ENCODE measurements around the gene MACROD2.

DNA sequence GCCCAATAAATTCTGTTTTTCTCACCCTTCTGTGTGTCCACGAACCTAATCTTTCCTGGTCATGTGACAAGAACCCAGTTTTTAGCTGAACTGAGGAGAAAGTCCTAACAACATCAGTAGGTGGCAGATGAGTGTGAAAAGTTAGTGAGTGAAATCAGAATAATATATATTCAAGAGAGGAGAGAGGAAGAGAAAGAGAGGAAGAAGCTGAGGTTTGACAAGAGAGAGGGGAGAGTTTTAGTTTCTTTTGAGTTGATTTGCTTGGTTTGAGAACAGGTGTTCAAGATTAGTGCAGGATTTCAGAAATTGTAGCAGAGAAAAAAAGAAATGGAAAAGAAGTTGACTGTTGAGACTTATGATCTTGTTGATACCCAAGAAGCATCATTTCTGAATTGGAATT, 1272.6 kb downstream of the MACROD2 start:
- TF ChIP-seq, protein P1, sequence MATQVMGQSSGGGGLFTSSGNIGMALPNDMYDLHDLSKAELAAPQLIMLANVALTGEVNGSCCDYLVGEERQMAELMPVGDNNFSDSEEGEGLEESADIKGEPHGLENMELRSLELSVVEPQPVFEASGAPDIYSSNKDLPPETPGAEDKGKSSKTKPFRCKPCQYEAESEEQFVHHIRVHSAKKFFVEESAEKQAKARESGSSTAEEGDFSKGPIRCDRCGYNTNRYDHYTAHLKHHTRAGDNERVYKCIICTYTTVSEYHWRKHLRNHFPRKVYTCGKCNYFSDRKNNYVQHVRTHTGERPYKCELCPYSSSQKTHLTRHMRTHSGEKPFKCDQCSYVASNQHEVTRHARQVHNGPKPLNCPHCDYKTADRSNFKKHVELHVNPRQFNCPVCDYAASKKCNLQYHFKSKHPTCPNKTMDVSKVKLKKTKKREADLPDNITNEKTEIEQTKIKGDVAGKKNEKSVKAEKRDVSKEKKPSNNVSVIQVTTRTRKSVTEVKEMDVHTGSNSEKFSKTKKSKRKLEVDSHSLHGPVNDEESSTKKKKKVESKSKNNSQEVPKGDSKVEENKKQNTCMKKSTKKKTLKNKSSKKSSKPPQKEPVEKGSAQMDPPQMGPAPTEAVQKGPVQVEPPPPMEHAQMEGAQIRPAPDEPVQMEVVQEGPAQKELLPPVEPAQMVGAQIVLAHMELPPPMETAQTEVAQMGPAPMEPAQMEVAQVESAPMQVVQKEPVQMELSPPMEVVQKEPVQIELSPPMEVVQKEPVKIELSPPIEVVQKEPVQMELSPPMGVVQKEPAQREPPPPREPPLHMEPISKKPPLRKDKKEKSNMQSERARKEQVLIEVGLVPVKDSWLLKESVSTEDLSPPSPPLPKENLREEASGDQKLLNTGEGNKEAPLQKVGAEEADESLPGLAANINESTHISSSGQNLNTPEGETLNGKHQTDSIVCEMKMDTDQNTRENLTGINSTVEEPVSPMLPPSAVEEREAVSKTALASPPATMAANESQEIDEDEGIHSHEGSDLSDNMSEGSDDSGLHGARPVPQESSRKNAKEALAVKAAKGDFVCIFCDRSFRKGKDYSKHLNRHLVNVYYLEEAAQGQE (IDR thresholded peaks at IDR 0.05; ENCODE audit: insufficient read depth in 1 of 2, low read depth in 2 of 2, low read length in 2 of 2) = no peak
- TF ChIP-seq POLR2AphosphoS5 (IDR thresholded peaks at IDR 0.05; ENCODE audit: low read depth, low read length) = no peak
